ENCODE results near the gene TNNT3.

GRCh38 chr11:1921574-1922141, 2.2 kb downstream of the TNNT3 start:
- TF ChIP-seq POLR2A (IDR thresholded peaks at IDR 0.05; ENCODE audit: low read length): no peak
- TF ChIP-seq GATA1 (IDR thresholded peaks at IDR 0.05; ENCODE audit: low read depth, low read length): no peak
